Measurements from ENCODE around the gene SIGLEC7.

Gene SIGLEC7

DNA sequence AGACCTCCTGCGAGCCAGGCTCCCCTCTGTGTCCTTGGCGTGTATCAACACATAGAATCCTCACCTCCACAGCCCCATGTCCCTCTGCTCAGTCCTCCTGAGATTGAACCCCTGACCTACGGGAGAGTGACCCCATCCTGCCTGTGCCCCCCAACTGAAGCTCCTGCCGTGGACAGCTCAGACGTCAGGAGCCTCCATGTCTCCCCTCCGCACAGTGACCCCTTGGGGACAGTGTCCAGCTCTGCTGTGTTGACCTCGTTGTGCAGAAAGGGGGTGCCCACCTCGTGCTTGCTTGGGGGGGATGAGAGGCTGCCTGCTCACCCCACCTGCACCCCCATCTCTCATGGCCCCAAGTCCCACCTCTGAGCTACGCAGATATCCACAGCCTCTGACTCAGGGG lies 17.9 kb upstream of the SIGLEC7 start:
- DNase-seq, result no peak
- in situ Hi-C loops (cut with HindIII; ENCODE audit: low pct_ligation_motif_present, low sequenced_read_pairs), result no loop called here
- TF ChIP-seq, protein P1, sequence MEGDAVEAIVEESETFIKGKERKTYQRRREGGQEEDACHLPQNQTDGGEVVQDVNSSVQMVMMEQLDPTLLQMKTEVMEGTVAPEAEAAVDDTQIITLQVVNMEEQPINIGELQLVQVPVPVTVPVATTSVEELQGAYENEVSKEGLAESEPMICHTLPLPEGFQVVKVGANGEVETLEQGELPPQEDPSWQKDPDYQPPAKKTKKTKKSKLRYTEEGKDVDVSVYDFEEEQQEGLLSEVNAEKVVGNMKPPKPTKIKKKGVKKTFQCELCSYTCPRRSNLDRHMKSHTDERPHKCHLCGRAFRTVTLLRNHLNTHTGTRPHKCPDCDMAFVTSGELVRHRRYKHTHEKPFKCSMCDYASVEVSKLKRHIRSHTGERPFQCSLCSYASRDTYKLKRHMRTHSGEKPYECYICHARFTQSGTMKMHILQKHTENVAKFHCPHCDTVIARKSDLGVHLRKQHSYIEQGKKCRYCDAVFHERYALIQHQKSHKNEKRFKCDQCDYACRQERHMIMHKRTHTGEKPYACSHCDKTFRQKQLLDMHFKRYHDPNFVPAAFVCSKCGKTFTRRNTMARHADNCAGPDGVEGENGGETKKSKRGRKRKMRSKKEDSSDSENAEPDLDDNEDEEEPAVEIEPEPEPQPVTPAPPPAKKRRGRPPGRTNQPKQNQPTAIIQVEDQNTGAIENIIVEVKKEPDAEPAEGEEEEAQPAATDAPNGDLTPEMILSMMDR (IDR thresholded peaks at IDR 0.05; ENCODE audit: low read depth, low read length, missing control alignments), result no peak
- no peaks in the 10 kb centered on the region for H3K27me3 ChIP-seq (replicated peaks)
- H3K27ac ChIP-seq, result no peak overlapping the region
- no peak overlapping the region for H3K4me3 ChIP-seq (ENCODE audit: low read depth, low read length)
- no peaks in the 10 kb centered on the region for H3K36me3 ChIP-seq (replicated peaks)

DNA sequence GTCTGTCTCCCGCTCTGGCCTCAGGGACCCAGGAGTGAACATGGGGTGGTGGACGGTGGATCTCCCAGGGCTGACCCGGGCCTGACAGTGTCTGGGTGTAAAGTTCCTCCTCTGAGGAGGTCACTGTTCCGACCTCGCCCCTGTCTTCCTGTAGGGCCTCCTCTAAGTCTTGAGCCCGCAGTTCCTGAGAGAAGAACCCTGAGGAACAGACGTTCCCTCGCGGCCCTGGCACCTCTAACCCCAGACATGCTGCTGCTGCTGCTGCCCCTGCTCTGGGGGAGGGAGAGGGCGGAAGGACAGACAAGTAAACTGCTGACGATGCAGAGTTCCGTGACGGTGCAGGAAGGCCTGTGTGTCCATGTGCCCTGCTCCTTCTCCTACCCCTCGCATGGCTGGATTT lies 17.4 kb upstream of the SIGLEC7 start, which contains the start of gene SIGLEC9:
SIGLEC9 (plus strand) TSS at position 178 of the 400 bp plus-strand sequence; CDS start at position 247, 69 bp downstream.
- no peak within 1 kb of the TSS for H3K4me3 ChIP-seq (ENCODE audit: low read depth, low read length)

DNA sequence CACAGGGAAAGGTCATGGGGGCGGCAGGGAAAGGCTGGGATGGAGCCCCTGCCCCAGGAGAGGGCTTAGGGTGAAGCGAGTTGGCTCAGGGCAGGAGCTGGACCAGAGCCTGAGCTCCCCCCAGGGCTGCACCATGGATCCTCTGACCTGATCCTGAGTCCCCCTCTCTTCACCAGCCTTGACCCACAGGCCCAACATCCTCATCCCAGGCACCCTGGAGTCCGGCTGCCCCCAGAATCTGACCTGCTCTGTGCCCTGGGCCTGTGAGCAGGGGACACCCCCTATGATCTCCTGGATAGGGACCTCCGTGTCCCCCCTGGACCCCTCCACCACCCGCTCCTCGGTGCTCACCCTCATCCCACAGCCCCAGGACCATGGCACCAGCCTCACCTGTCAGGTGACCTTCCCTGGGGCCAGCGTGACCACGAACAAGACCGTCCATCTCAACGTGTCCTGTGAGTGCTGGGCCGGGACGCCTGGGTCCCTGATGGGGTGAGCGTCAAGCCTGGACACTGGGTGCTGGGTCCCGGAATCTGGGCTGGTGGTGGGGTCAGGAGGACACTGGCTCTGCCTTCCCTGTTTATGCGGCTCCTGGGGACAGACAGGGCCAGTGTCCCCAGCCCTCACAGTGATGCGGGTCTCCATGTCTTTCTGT lies 16.6 kb upstream of the SIGLEC7 start:
- no peaks in the 10 kb centered on the region for H3K36me3 ChIP-seq (replicated peaks)
- no peak overlapping the region for H3K4me3 ChIP-seq (ENCODE audit: low read depth, low read length)
- DNase-seq, result no peak
- no peak overlapping the region for H3K27ac ChIP-seq
- in situ Hi-C loops (cut with HindIII; ENCODE audit: low pct_ligation_motif_present, low sequenced_read_pairs), result no loop called here
- TF ChIP-seq, protein P1 (IDR thresholded peaks at IDR 0.05; ENCODE audit: low read depth, low read length, missing control alignments), result no peak
- no peaks in the 10 kb centered on the region for H3K27me3 ChIP-seq (replicated peaks)

More for the DNA sequence above, 17.4 kb upstream of the SIGLEC7 start, which contains the start of gene SIGLEC9:
- in situ Hi-C loops (cut with HindIII; ENCODE audit: low pct_ligation_motif_present, low sequenced_read_pairs), result no loop called here
- no peaks in the 10 kb centered on the region for H3K36me3 ChIP-seq (replicated peaks)
- TF ChIP-seq, protein P1 (IDR thresholded peaks at IDR 0.05; ENCODE audit: low read depth, low read length, missing control alignments), result no peak
- H3K27me3 ChIP-seq (replicated peaks), result no peaks in the 10 kb centered on the region
- no peak within 1 kb of the TSS for H3K27ac ChIP-seq
- DNase-seq, result no peak

DNA sequence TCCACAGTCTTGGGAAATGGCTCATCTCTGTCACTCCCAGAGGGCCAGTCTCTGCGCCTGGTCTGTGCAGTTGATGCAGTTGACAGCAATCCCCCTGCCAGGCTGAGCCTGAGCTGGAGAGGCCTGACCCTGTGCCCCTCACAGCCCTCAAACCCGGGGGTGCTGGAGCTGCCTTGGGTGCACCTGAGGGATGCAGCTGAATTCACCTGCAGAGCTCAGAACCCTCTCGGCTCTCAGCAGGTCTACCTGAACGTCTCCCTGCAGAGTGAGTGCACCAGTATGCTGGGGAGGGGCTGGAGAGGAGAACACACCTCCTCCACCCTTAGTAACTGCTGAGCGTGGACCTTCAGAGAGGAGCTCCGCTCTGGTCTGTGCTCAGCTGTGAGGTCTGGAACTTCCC lies 15.1 kb upstream of the SIGLEC7 start:
- Histone ChIP-seq H3K27ac (no peak overlapping the region), H3K4me3 (ENCODE audit: low read depth, low read length) (no peak overlapping the region), H3K27me3 (replicated peaks) (no peaks in the 10 kb centered on the region), H3K36me3 (replicated peaks) (no peaks in the 10 kb centered on the region)
- no peak for DNase-seq
- TF ChIP-seq, protein P1 (IDR thresholded peaks at IDR 0.05; ENCODE audit: low read depth, low read length, missing control alignments), result no peak
- in situ Hi-C loops (cut with HindIII; ENCODE audit: low pct_ligation_motif_present, low sequenced_read_pairs), result no loop called here

DNA sequence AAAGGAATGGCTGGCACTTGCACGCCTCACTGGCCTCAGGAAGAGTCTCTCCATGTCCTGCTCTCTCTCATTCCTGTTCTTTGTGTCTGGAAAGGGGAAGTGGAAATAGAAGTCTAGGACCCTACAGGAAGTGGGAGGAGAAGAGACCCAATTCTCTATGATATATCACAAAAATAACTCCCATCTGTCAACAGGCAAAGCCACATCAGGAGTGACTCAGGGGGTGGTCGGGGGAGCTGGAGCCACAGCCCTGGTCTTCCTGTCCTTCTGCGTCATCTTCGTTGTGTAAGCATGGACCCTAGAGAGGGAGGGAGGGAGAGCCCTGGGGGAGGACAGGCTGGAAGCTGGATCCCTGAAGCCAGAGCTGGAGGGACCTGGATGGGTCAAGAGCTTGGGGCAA lies 14.3 kb upstream of the SIGLEC7 start:
- in situ Hi-C loops (cut with HindIII; ENCODE audit: low pct_ligation_motif_present, low sequenced_read_pairs), result no loop called here
- no peak overlapping the region for H3K4me3 ChIP-seq (ENCODE audit: low read depth, low read length)
- H3K27ac ChIP-seq, result no peak overlapping the region
- no peaks in the 10 kb centered on the region for H3K27me3 ChIP-seq (replicated peaks)
- H3K36me3 ChIP-seq (replicated peaks), result no peaks in the 10 kb centered on the region
- peak; percentile 76 for DNase-seq
- TF ChIP-seq, protein P1 (IDR thresholded peaks at IDR 0.05; ENCODE audit: low read depth, low read length, missing control alignments), result no peak

DNA sequence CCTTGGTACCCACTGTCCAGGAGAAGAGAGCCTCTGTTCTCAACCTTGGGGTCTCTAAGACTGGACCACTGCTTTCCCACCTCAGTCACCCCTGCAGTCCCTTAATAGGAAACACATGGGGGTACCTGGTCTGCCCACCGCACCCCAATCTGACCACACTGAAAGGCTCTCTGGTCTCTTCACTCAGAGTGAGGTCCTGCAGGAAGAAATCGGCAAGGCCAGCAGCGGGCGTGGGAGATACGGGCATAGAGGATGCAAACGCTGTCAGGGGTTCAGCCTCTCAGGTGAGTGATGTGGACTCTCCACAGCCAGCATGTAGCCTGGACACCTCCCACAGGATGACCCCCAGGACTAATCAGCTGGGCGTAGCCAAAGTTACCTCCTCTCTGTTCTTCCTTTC lies 13.9 kb upstream of the SIGLEC7 start:
- TF ChIP-seq, protein P1 (IDR thresholded peaks at IDR 0.05; ENCODE audit: low read depth, low read length, missing control alignments), result no peak
- H3K4me3 ChIP-seq (ENCODE audit: low read depth, low read length), result no peak overlapping the region
- peak overlapping the region; percentile 26 for H3K27ac ChIP-seq
- in situ Hi-C loops (cut with HindIII; ENCODE audit: low pct_ligation_motif_present, low sequenced_read_pairs), result no loop called here
- no peaks in the 10 kb centered on the region for H3K36me3 ChIP-seq (replicated peaks)
- H3K27me3 ChIP-seq (replicated peaks), result no peaks in the 10 kb centered on the region
- no peak for DNase-seq

All from brain microvascular endothelial cell (primary cell).